NK-92 treated with Interleukin-12 subunit alpha and Interleukin-12 subunit beta, amount 100 ng/mL, for 24 hours (cell line): ENCODE results near the gene SARM1.
"Not testable (repeated sequence)": the region's sequence is repeated elsewhere in the genome, so short reads cannot be mapped to it uniquely, and the experiment has no call there.

Source experiments
- DNase-seq: peaks from one replicate; lab custom pipeline; 2025; lab: John Stamatoyannopoulos, UW

SARM1 gene

DNA sequence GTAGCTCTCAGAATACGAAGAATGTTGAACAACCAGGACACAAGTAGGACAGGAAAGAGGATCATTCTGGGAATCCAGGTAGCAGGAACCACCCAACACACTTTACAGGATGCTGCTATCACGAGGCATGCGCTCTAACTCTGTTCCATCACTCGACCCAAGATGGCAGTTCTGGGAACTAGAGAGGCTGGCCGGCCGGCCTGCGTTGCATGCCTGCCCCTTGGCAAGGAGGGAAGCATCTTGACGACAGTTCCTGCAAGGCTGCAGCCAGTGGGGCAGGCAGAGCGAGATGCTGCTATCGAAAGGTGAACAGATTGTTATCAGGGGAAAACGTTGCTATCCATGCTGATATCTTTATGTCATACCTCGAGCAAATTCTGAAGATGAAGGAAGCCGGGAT lies 53.7 kb downstream of the SARM1 start:
- DNase-seq = no peak

- DNase-seq = no peak
These were observed 54.6 kb downstream of the SARM1 start for GRCh38 chr17:28426081-28426519.

DNA sequence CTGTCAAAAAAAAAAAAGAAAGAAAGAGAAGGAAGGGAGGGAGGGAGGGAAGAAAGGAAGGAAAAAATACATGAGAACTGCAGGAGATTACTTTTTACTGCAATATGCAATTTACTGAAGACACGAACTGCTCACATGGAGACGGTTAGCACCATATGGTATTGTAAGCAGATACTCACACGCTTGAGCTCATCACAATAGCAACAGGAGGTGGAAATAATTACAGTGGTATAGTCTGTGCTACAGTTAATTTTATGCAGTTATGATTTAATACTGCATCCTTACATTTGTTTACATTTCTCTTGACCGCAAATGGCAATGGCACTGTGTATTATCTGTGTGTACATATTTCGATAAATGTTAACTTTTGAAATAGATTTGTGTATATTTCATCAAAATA lies 55.9 kb downstream of the SARM1 start:
- DNase-seq = no peak

DNA sequence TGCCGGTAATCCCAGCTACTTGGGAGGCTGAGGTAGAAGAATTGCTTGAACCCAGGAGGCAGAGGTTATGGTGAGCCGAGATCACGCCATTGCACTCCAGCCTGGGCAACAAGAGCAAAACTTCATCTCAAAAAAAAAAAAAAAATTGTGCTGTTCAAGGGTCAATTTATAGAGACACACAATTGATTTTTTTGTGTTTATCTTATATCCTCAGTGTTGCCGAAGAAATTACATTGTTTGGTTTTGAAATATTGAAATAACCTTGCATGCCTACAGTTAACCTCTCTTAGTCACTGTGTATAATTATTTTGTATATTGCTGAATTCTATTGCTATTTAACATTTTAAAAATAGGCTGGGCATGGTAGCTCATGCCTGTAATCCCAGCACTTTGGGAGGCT lies 56.5 kb downstream of the SARM1 start:
- DNase-seq = not testable (repeated sequence)

GRCh38 chr17:28433721-28434120 lies 62.2 kb downstream of the SARM1 start:
- no peak for DNase-seq

DNA sequence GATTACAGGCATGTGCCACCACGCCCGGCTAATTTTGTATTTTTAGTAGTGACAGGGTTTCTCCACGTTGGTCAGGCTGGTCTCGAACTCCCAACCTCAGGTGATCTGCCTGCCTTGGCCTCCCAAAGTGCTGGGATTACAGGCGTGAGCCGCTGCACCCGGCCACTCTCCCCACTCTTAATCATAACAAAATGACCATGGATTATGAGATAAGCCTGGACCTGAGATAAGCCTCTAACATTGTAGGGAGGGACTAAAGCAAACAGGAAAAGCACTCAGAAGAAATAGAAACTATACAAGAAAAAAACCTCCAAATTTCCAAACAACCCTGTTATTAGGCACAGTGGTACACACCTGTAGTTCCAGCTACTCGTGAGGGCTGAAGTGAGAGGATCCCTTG lies 62.8 kb downstream of the SARM1 start:
- not testable (repeated sequence) for DNase-seq

DNA sequence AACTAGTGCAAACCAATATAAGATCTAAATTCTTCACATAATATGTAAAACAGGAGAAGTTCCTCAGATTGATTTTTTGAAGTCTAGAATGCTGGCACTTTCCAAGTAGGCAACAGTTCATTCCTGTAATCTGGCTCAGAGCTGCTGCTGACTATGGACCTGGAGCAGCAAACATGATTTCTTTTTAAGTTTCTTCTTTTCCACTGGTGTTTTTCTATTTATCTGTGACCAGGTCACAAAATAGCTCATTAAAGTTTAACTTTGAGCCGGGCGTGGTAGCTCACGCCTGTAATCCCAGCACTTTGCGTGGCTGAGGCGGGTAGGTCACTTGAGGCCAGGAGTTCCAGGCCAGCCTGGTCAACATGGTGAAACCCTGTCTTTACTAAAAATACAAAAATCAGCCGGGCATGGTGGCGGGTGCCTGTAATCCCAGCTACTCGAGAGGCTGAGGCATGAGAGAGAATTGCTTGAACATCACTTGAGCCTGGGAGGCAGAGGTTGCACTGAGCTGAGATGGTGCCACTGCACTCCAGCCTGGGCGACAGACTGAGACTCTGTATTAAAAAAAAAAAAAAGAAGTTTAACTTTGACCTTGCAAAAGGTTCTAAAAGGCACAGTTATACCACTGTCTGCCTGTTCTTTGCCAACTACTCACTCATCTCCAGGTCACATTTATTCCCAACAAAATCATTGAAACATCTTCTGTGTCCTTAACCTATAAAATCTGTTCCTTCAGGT lies 72.6 kb downstream of the SARM1 start:
- no peak for DNase-seq

GRCh38 chr17:28446716-28447395 lies 75.4 kb downstream of the SARM1 start:
- DNase-seq = no peak

DNA sequence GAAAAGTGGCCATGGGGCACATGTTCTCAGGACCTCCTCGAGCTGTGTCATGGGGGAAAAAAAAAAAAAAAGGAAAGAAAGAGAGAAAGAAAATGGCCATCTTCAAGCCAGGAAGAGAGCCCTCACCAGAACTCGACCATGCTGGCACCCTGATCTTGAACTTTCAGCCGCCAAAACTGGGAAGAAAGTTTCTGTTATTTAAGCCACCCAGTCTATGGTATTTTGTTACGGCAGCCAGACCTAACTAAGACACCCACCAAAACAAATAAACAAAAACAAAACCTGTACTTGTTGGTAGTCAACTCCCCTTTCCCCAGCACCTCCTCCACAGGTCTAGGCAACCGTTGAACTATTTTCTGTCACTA lies 75.9 kb downstream of the SARM1 start:
- DNase-seq = no peak

- no peak for DNase-seq
These were observed 78.4 kb downstream of the SARM1 start for GRCh38 chr17:28449859-28450258.
